ENCODE measurements around the gene TMEM158. TPM values are rescaled to one million over a fixed set of nuclear protein-coding genes. Genes with fewer than 3 reads are reported as not detected.
A peak's percentile ranks its signal among the peaks of the same experiment; 100 is the strongest.

The TMEM158 gene
- total RNA-seq, result 1 to 10 TPM in 2 of 4 donors, under 1 TPM in 2; 0.97 to 4.6 (median 2.2) TPM

DNA sequence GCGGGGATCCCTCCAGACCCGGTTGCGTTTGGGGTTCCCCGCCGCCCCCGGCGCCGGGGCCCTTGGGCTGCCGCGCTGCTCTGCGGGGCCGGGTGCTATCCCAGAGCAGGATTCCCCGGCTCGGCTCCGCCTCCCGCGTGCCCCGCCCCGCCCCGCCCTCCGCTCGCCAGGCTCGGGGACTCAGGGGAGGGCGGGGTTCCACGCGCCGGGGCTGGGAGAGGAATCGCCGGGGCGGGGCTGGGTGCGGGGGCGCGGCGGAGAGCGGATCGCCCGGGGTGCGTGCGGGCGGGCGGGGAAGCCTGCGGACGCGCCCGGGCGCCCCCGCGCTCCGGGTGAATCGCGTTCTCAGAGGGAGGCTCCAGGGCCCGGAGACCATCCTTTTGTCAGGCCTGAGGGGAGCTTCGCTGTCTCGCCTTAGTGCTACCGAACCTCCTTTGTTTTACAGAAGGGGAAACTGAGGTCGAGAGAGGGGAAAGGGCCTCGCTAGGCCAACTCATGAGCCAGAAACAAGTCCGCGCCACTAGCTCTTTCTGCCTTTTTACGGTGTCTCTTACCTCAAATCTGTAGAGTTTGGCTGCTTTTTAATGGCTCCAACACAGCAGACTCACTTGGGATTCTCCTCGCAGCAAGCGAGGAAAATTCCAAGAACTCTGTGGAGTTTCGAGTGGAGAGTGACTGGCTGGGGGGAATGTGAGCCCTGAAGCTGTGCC lies at the start of gene TMEM158:
TSS of gene TMEM158 (minus strand) at position 82 of the 710 bp plus-strand sequence. CDS start 260 bp downstream, outside the sequence.
- H3K36me3 ChIP-seq, result no peaks in the 10 kb centered on the region
- peaks cover 24% of the 10 kb centered on the region for H3K4me1 ChIP-seq
- peak within 1 kb of the TSS; percentile 69 for H3K4me3 ChIP-seq
- no peak within 1 kb of the TSS for H3K27ac ChIP-seq
- H3K9me3 ChIP-seq, result no peaks in the 10 kb centered on the region
- WGBS, result 3% methylated on average over 32 of the region's 63 CpGs
- DNase-seq (ENCODE audit: low spot score in 2 of 2), result peak; percentile 87 to 88
- no peak for TF ChIP-seq POLR2AphosphoS5 (IDR thresholded peaks at IDR 0.05)
- no peak for TF ChIP-seq POLR2A (IDR thresholded peaks at IDR 0.05)
- no peak for TF ChIP-seq EP300 (IDR thresholded peaks at IDR 0.05)
- TF ChIP-seq, protein P1, sequence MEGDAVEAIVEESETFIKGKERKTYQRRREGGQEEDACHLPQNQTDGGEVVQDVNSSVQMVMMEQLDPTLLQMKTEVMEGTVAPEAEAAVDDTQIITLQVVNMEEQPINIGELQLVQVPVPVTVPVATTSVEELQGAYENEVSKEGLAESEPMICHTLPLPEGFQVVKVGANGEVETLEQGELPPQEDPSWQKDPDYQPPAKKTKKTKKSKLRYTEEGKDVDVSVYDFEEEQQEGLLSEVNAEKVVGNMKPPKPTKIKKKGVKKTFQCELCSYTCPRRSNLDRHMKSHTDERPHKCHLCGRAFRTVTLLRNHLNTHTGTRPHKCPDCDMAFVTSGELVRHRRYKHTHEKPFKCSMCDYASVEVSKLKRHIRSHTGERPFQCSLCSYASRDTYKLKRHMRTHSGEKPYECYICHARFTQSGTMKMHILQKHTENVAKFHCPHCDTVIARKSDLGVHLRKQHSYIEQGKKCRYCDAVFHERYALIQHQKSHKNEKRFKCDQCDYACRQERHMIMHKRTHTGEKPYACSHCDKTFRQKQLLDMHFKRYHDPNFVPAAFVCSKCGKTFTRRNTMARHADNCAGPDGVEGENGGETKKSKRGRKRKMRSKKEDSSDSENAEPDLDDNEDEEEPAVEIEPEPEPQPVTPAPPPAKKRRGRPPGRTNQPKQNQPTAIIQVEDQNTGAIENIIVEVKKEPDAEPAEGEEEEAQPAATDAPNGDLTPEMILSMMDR (IDR thresholded peaks at IDR 0.05), result no peak
- peaks cover 14% of the 10 kb centered on the region for H3K27me3 ChIP-seq

DNA sequence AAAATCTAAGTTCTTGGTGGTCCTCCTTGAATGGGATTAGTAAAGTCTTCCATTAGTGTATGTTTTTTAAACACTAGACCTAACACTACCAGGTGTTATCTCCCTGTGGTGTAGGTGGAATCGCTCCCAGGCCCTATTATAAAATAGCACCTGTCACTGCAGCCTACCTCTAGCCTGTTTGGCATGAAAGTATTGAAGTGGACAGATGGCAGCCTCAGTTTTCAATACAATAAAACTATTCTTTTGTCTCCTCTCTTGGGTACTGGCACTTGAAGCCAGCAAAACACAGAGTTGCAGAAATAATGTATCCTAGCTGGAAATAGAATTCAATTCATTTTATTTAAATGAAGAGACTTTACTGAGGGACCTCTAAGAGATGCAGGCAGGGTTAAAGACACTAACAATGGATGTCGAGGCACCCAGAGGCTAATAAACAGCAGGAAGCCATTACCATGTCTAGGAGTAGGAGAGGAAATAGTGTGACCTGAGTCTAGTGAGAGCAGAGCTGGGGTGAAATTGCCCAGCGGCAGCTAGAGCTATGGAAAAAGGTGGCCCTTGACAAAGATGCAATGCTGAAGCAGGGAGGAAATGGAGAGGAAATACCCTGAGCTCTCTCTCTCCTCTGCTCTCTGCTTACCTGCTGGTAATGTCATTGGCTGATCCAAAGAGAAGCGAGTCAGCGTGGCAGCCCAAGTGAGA lies 49.1 kb upstream of the TMEM158 start:
- TF ChIP-seq, protein P1 (IDR thresholded peaks at IDR 0.05), result no peak
- TF ChIP-seq POLR2A (IDR thresholded peaks at IDR 0.05), result no peak
- TF ChIP-seq POLR2AphosphoS5 (IDR thresholded peaks at IDR 0.05), result no peak
- TF ChIP-seq EP300 (IDR thresholded peaks at IDR 0.05), result no peak
- Histone ChIP-seq H3K27me3 (peaks cover 10% of the 10 kb centered on the region), H3K36me3 (no peaks in the 10 kb centered on the region), H3K27ac (no peak overlapping the region), H3K4me3 (no peak overlapping the region), H3K4me1 (no peaks in the 10 kb centered on the region), H3K9me3 (peaks cover 3% of the 10 kb centered on the region)
- no peak for DNase-seq (ENCODE audit: low spot score in 2 of 2)
- 51% methylated on average over 5 of the region's 5 CpGs for WGBS

DNA sequence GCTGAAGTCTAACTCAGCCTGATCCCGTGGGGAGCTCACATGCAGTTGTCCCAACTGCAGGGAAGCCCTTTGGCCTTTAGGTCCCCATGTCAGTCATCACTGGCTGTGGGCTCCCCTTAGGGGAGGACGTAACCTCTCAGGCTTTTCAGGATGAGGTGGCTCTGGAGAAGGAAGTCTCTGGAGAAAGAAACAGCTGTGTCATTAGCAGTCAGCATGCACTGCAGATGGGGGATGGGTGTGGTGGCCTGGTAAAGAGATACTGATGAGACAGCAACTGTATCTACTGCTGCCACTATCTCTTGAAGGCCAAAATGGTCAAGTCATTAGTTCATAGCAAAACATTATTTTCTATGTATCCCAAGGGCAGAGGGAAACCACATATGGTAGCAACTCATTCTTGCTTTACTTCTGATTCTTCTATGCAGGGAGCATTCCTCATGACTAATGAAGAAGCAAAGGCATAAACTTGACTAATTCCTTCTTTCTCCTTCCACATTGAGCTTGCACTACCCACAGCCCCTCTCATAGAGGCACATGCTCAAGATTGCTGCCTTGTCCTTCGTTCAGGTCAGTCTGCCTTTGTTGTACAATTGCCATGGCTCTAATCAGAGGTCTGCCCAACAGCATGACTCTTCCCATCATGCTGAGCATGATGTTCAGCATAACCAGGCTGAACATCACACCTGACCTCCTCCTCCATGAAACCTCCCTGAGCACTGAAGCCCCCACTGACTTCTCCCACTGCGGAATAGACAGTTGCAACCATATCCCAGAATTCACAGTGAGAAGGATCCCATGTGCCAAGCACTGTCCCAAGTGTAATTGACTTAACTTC lies 47.8 kb upstream of the TMEM158 start:
- H3K9me3 ChIP-seq, result peaks cover 3% of the 10 kb centered on the region
- TF ChIP-seq POLR2AphosphoS5 (IDR thresholded peaks at IDR 0.05) (no peak), POLR2A (IDR thresholded peaks at IDR 0.05) (no peak), EP300 (IDR thresholded peaks at IDR 0.05) (no peak)
- TF ChIP-seq, protein P1 (IDR thresholded peaks at IDR 0.05), result no peak
- no peaks in the 10 kb centered on the region for H3K36me3 ChIP-seq
- H3K27me3 ChIP-seq, result peaks cover 10% of the 10 kb centered on the region
- H3K4me3 ChIP-seq, result no peak overlapping the region
- no peak overlapping the region for H3K27ac ChIP-seq
- H3K4me1 ChIP-seq, result no peaks in the 10 kb centered on the region
- no peak for DNase-seq (ENCODE audit: low spot score in 2 of 2)
- WGBS, result 76% methylated on average over 4 of the region's 4 CpGs

DNA sequence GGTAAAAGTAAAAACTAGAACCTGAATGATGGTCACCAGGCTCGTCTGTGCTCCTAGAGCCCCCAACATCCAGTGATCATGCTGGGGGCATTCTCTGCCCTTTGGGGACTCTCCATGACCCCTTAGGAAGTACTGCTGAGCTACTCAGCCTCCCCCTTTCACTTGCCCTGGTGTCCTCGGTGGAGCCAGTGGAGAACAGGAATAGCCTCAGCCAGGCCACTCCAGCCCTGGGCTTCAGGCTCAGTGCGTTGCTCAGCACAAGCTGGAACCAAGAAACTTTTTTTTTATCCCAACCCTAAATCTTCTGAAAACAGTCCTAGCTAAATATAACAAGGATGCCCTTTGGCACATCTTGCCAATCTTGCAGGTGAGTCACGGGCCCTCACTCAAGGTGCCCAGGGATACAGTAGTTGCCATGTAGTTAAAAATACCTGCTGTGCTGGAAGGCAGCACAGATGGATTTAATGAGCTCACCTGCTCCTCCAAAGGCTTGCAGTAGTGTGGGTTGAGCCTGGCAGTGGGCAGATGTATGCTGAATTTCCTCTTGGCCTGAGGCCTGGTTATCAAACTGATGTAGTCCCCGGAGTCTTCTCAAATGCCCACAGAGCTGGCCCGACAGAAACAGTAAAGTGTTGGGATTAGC lies 46.9 kb upstream of the TMEM158 start:
- TF ChIP-seq POLR2AphosphoS5 (IDR thresholded peaks at IDR 0.05) (no peak), POLR2A (IDR thresholded peaks at IDR 0.05) (no peak), EP300 (IDR thresholded peaks at IDR 0.05) (no peak)
- TF ChIP-seq, protein P1 (IDR thresholded peaks at IDR 0.05), result no peak
- no peak overlapping the region for H3K27ac ChIP-seq
- 52% methylated on average over 6 of the region's 6 CpGs for WGBS
- H3K4me1 ChIP-seq, result no peaks in the 10 kb centered on the region
- H3K27me3 ChIP-seq, result peaks cover 10% of the 10 kb centered on the region
- DNase-seq (ENCODE audit: low spot score in 2 of 2), result no peak
- no peaks in the 10 kb centered on the region for H3K36me3 ChIP-seq
- no peaks in the 10 kb centered on the region for H3K9me3 ChIP-seq
- H3K4me3 ChIP-seq, result no peak overlapping the region
